Measurements from ENCODE around the gene GAPVD1.

GRCh38 chr9:125235804-125236519, 25.7 kb upstream of the GAPVD1 start:
- no peak for TF ChIP-seq POLR2A (IDR thresholded peaks at IDR 0.05)
- no peak for TF ChIP-seq CTCF (IDR thresholded peaks at IDR 0.05)
- TF ChIP-seq POLR2AphosphoS5 (IDR thresholded peaks at IDR 0.05): no peak

Measured in breast epithelium (tissue), 3 donors.